ENCODE data around the gene CLDN18.

CLDN18 gene

DNA sequence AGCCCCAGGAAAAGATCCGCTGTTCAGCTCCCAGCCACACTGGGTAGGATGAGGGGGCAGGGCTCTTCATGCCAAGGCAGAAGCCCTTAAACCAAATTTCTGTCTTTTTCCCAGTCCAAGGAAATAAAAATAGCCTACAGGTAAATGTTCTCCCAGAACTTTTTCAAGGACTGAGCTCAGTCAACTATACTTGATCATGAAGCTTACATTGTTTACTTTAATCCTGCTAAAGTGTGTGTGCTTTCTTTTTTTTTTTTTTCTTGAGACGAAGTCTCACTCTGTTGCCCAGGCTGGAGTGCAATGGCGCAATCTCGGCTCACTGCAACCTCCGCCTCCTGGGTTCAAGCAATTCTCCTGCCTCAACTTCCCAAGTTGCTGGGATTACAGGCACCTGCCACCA is 17.9 kb downstream of the CLDN18 start:
- DNase-seq: no peak

- DNase-seq: no peak
These were observed 20.8 kb downstream of the CLDN18 start for GRCh38 chr3:138030734-138031280.

DNA sequence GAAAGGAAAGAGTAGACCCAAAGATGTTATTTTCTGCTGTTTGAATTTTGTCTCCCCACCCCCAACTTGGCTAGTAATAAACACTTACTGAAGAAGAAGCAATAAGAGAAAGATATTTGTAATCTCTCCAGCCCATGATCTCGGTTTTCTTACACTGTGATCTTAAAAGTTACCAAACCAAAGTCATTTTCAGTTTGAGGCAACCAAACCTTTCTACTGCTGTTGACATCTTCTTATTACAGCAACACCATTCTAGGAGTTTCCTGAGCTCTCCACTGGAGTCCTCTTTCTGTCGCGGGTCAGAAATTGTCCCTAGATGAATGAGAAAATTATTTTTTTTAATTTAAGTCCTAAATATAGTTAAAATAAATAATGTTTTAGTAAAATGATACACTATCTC is 21.6 kb downstream of the CLDN18 start:
- no peak for DNase-seq

GRCh38 chr3:138032567-138032966 is 22.6 kb downstream of the CLDN18 start:
- no peak for DNase-seq

DNA sequence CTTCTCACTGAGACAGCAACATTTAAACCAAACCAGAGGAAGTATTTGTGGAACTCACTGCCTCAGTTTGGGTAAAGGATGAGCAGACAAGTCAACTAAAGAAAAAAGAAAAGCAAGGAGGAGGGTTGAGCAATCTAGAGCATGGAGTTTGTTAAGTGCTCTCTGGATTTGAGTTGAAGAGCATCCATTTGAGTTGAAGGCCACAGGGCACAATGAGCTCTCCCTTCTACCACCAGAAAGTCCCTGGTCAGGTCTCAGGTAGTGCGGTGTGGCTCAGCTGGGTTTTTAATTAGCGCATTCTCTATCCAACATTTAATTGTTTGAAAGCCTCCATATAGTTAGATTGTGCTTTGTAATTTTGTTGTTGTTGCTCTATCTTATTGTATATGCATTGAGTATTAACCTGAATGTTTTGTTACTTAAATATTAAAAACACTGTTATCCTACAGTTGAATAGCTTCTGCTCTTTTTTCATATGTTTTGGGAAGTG is 23.3 kb downstream of the CLDN18 start:
- DNase-seq: no peak

DNA sequence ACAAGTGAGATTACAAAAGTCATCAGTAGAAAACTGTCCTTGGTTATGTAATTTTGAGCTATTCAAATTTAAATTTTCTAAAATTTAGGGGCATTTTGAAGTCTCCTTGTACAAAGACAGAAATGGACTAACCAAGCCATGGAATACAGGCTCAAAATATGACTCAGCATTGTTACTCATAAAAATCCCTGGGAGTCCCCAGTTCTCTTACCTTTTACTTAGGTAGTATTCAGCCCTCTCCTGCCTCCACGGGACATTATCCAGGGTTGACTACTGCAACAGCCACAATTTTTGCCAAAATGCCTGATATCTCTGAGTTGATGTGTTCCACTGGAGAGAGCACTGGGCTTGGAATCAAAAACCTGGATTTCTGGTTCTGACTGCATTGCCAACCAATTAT is 25.0 kb downstream of the CLDN18 start:
- no peak for DNase-seq

DNA sequence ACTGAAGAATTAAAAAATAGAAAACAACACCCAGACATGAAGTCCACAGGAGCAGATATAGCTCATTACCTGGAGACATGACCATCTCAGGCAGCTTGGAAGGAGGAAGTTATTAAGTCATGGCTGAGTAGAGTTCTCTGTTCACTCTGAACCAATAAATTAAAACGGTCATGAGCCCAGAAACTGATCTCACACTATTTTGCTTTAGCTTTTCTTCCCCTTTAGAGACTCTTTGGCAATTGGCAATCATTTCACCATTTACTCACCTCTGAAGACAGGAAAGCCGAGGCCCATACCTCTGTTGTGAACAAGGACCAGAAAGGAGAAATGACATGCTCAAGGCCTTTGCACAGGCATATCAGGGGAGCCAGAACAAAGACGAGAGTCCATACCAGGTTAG is 26.6 kb downstream of the CLDN18 start:
- DNase-seq: no peak

DNA sequence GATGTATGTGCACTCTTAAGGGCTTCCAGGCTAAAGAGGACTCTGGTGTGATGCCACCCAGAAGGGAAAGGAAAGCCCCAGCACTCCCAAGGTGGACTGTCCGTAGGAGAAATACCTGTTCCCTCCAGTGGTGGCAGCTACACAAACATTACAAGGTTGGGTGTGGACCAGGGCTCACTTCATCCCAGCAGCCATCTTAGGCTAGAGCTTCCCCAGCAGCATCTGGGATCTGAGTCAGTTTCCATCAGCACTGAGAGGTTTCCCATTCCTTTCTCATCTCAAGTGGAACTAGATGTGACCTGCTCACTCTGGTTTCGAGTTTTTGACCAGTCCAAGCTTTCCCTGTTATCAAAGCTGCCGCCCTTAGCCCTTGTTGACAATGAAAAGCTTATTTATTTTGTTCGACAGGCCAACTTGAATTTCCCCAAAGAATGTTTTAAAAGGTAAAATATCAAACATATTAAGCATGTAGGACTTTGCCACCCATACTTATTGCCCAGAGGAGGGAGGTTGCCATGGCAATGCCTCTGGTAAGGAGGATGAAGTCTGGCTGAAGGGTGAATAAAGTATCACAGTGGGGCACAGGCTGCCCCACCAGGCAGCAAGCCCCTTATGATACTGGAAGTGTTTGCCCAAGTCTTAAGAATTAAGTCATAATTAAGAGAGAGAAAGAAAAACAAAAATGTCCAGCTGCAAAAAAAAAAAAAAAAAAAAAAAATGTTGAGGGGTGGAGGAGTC is 28.9 kb downstream of the CLDN18 start:
- DNase-seq: no peak

GRCh38 chr3:138042043-138042442 is 32.1 kb downstream of the CLDN18 start:
- DNase-seq: no peak

DNA sequence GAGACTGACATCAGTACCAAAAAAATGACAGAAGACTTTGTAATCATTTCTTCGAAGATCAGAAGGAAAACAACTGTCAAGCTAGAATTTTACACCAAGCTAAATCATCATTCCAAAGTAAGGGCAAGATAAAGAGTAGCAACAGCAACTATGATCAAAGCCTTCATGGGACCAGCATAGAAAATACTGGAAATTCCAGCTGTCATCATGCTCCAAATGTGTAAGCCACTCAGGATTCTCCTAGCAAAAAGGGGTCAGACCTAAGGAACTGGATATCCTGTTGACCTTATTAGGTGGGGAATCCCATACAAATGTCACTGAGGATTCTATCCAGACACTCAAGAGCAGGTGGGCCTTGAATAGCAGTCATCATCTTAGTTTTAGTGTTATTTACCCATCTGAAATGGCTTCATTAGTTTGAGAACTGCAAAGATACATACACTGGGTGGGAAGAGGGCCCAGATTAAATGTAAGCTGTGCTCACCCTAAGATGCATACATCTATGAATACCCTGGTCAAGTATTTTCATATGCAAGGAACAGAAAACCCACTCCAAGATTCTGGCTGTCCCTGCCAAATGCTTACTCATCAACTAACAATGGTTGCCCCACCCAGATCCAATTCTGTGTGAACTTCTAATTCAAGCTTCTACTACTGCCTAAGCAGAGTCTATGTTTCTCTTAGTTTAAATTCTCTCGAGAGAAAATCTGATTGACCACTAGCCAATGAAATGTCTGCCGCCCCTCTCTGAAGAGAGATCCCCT is 33.5 kb downstream of the CLDN18 start:
- no peak for DNase-seq

- no peak for DNase-seq
These were observed 36.1 kb downstream of the CLDN18 start for GRCh38 chr3:138046085-138046484.

DNA sequence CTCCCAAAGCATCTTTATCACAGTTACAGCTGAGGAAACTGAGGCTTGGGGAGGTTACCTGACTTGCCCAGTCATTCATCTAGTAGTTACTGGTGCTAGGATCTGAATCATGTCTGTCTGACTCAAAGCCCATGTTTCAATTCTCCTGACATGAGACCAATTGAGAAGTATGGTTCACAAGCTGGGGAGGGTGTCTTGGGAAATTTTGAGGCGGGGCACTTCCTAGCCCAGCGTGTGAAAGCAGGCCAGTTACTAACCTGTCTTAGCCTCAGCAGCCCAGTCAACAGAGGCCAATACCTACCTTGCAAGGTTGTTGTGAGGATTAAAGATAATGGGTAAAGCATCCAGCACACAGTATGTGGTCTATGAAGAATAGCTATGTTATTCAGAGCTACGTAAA is 37.0 kb downstream of the CLDN18 start:
- no peak for DNase-seq

DNA sequence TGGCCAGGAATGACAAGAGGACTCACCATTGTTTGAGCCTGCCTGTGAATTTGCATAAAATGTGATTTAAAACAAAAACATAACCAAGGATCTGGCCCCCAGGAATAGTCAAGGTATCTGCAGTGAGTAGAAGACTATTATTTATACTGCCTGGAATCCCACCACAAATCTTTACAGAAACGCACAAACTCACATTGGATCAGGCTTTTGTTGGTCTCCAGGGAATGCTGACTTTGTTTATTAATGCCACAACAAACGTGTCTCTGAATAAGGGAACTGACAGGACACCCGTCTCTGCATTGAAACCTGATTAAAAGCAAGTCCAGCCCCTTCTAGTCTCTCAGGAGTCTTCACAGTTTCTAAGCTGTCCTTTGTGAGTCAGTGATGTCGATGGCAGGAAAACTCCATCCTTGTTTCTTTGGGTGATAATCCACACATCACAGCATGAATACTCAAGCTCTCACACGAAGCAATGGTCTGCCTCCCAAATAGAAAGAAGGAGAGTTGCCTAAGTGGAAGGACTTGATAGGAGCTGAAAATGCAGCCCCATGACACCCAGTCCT is 37.7 kb downstream of the CLDN18 start:
- DNase-seq: no peak

DNA sequence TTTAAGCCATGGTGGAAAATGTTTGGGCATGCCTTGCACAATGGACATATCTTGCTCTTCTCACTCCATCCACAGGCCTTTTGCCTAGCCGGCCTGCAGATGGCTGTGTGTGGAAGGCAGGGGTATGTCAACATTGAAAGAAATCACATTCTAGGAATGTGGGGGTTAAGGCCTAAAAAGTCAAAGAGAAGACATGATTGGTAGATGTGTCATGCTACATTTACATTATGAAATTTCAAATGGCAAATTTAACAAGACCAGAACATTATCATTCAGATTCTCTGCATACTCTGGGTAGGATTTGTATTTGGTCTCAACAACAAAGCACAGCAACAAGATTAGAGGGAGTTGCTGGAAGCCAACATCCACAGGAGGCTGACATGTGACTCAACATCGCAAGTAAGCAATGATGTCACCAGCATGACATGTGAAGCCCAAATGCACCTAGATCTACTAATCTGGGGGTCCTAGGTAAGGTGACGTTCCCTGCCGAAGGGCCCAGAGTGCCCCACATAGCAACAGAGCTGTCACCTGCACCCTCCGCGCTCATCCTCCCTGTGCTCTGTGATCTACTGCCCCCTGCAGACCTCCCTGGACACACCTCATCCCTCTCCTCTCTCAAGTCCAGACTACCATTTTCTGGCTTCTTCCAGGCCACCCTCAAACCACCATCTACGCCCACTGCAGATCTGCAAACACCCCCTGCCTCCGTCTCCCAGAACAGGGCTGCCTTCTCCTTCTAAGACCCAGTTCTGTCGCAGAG is 39.4 kb downstream of the CLDN18 start:
- DNase-seq: no peak

DNA sequence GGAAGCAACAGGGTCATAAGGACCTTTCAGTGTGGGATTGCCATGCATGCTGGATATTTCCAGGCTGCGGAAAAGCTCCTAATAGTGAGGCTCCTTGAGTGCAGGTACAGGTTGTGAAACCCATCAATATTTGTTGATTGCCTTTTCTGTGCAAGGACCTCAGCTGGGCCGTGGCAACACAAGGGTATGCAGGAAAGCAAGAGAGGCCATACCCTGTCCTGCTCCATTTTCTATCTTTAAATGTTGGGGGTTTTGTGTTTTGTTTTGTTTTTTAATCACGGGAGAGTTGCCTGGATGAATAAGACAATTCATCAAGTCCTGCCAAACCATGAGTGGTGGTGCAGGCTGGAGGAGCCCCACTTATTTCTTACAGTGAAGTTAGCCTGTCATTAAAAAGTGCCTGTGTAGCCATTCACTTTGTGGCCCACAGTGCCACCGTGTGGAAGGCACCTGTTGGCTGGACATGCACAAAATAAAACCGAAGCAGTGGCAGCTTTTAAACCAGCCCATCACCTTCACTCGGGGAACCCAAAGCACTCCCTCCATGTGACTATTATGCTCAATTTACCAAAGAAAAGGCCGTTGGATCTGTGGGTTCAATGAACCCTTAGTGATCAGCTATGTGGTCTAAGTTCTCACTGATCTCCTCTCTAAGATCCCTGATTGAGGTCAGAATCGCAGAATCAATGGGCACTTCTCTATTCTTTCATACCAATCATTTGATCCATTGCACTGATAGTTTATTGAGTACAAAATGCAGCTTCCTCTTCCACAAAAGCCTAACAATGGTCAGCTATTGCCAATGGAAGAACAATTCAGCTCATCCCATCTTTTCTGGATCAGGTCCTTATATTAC is 42.2 kb downstream of the CLDN18 start:
- peak; percentile 17 for DNase-seq

- DNase-seq: no peak
These were observed 44.1 kb downstream of the CLDN18 start for GRCh38 chr3:138054057-138054456.

DNA sequence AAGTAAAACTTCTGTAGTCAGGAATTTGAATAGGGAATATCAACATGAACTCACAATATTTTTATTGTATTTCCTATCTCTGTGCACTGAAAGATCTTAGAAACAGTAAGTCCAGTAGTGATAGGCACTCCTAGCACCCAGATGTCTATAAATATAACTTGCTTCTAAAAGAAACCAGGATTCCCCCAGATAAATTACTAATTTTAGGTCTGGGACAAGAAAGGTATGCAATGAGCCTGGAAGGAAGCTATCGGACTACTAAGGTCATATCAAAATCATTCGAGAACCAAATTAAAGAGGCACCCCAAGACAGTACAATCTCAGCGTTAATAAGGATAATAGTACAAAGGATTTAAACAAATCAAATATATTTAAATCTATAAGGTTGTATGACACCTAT is 47.4 kb downstream of the CLDN18 start:
- no peak for DNase-seq

DNA sequence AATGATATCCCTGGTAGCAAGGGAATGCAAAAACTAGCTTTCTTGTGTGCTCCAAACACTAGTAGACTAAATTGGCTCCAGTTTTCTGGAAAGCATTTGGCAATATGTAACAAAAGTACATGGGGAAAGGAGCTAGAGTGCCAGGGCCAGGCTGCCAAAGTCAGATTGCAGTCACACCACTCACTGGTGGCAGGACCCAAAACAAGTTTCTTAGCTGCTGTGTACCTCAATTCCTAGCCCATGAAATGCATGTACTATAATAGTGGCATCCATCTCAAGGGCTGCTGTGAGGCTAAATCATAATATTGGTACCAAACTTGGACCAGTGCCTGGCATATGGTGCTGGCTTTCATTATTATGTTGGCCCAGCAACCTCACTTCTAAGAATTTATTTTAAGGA is 49.3 kb downstream of the CLDN18 start:
- no peak for DNase-seq

- DNase-seq: no peak
These were observed 50.8 kb downstream of the CLDN18 start for GRCh38 chr3:138060792-138061191.

DNA sequence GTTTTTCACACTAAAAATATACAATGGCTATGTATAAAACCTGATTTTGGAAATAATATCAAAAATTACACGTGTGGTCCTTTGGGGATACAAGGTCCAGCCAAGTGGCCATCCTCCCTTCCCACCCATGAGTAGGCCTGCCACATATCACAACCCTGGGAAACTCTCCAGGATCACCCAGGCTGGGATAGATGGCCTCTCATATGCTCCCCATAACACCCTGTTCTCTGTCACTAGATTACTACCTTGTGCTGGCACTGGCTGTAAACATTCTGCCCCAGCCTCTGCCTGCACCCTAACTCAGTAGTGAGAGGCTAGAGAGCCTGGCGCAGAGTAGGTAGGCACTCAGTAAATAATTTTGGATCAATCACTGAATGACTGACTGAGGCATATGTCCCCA is 52.1 kb downstream of the CLDN18 start:
- no peak for DNase-seq

DNA sequence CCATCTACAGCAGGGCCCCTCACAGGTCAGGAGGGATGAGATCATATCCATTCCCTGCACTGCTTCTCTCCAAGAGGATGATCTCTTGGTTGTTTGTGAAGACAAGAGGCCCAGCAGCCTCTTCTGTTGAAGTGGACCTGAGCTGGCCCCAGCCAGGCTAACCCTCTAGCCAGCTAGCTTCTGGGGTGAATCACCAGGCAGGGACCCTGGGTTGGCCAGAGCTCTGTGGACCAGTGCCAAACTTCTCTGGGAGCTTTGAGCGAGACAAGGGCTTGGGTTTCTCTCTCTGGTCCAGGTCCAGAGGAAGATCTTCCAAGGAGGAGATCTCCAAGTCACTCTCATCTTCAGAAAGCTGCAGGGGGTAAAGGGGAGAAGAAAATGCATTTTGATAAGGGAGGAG is 52.7 kb downstream of the CLDN18 start:
- no peak for DNase-seq

DNA sequence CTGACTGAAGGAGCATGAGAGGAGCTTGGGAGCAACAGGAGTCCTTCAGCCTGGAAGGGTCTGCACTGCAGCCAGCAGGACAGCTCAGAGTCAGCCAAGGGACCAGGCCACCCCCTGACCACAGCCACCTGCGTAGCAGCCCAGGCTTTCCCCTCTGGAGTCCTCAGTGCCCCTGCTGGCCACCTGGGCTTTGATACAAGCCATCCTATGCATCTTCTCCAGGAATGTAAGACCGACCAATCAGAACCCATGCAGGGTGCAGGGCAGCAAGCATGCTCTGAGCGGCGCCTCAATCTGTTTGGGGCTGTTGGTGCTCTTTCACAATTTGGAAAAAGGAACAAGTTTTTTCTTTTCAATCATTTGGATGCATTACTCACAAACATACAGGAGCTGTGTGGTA is 53.5 kb downstream of the CLDN18 start:
- no peak for DNase-seq

Measured in NCI-H1092 (cell line).